ENCODE results near the gene TESMIN. TPM values are rescaled to one million over a fixed set of nuclear protein-coding genes. Genes with fewer than 3 reads are reported as not detected.

The TESMIN gene
- total RNA-seq, 1 donor from 2014 or later: 2.4 TPM

- DNase-seq (ENCODE audit: low read depth) (no peak), FAIRE-seq (no peak)
- no peak overlapping the region for H3K4me3 ChIP-seq (ENCODE audit: low read depth, low read length)
- H3K36me3 ChIP-seq (ENCODE audit: control insufficient read depth, insufficient read depth, low read length): no peaks in the 10 kb centered on the region
- no peaks in the 10 kb centered on the region for H3K27me3 ChIP-seq (ENCODE audit: control insufficient read depth, insufficient read depth, low read length)
- no peak for TF ChIP-seq CTCF (IDR thresholded peaks at IDR 0.05; ENCODE audit: insufficient read depth, low read length, severe bottlenecking)
These were observed 15.7 kb downstream of the TESMIN start for GRCh38 chr11:68735646-68736045.

GRCh38 chr11:68735125-68735524, 16.2 kb downstream of the TESMIN start:
- Histone ChIP-seq H3K27me3 (ENCODE audit: control insufficient read depth, insufficient read depth, low read length) (no peaks in the 10 kb centered on the region), H3K4me3 (ENCODE audit: low read depth, low read length) (no peak overlapping the region), H3K36me3 (ENCODE audit: control insufficient read depth, insufficient read depth, low read length) (no peaks in the 10 kb centered on the region)
- DNase-seq (ENCODE audit: low read depth) (no peak), FAIRE-seq (no peak)
- TF ChIP-seq CTCF (IDR thresholded peaks at IDR 0.05; ENCODE audit: insufficient read depth, low read length, severe bottlenecking): no peak

GRCh38 chr11:68734111-68734510, 17.2 kb downstream of the TESMIN start:
- DNase-seq (ENCODE audit: low read depth): no peak
- no peaks in the 10 kb centered on the region for H3K27me3 ChIP-seq (ENCODE audit: control insufficient read depth, insufficient read depth, low read length)
- no peak overlapping the region for H3K4me3 ChIP-seq (ENCODE audit: low read depth, low read length)
- no peak for TF ChIP-seq CTCF (IDR thresholded peaks at IDR 0.05; ENCODE audit: insufficient read depth, low read length, severe bottlenecking)
- no peak for FAIRE-seq
- H3K36me3 ChIP-seq (ENCODE audit: control insufficient read depth, insufficient read depth, low read length): no peaks in the 10 kb centered on the region

- peaks cover 3% of the 10 kb centered on the region for H3K27me3 ChIP-seq (ENCODE audit: control insufficient read depth, insufficient read depth, low read length)
- no peaks in the 10 kb centered on the region for H3K36me3 ChIP-seq (ENCODE audit: control insufficient read depth, insufficient read depth, low read length)
- FAIRE-seq (no peak), DNase-seq (ENCODE audit: low read depth) (no peak)
- no peak overlapping the region for H3K4me3 ChIP-seq (ENCODE audit: low read depth, low read length)
- TF ChIP-seq CTCF (IDR thresholded peaks at IDR 0.05; ENCODE audit: insufficient read depth, low read length, severe bottlenecking): no peak
These were observed 23.5 kb downstream of the TESMIN start for GRCh38 chr11:68727783-68728182.

- TF ChIP-seq CTCF (IDR thresholded peaks at IDR 0.05; ENCODE audit: insufficient read depth, low read length, severe bottlenecking): no peak
- FAIRE-seq: no peak
These were observed 27.0 kb downstream of the TESMIN start for GRCh38 chr11:68724293-68724692.

GRCh38 chr11:68722143-68722542, 29.2 kb downstream of the TESMIN start:
- no peak for FAIRE-seq

More at GRCh38 chr11:68724293-68724692, 27.0 kb downstream of the TESMIN start:
- H3K4me3 ChIP-seq (ENCODE audit: low read depth, low read length): no peak overlapping the region
- no peaks in the 10 kb centered on the region for H3K36me3 ChIP-seq (ENCODE audit: control insufficient read depth, insufficient read depth, low read length)
- peaks cover 3% of the 10 kb centered on the region for H3K27me3 ChIP-seq (ENCODE audit: control insufficient read depth, insufficient read depth, low read length)
- DNase-seq (ENCODE audit: low read depth): no peak

More at GRCh38 chr11:68722143-68722542, 29.2 kb downstream of the TESMIN start:
- no peak for TF ChIP-seq CTCF (IDR thresholded peaks at IDR 0.05; ENCODE audit: insufficient read depth, low read length, severe bottlenecking)
- no peak overlapping the region for H3K4me3 ChIP-seq (ENCODE audit: low read depth, low read length)
- DNase-seq (ENCODE audit: low read depth): no peak
- H3K36me3 ChIP-seq (ENCODE audit: control insufficient read depth, insufficient read depth, low read length): no peaks in the 10 kb centered on the region
- H3K27me3 ChIP-seq (ENCODE audit: control insufficient read depth, insufficient read depth, low read length): peaks cover 1% of the 10 kb centered on the region
